Ovary (tissue), 3 donors: ENCODE data around the gene TRIM37.

Experiments used
- CTCF ChIP-seq, 3 donors: fragments of 450-650 bp in 2 of 3; fragments of 200-600 bp in 1 of 3; IDR thresholded peaks; one replicate each; pipeline versions ENCODE4 v1.5.1 to v1.8.0; 2016 to 2022; ENCODE audit warnings: antibody characterized with exemption in 3 of 3, mild to moderate bottlenecking in 1 of 3
- EP300 ChIP-seq: sonication (generic); formaldehyde crosslinking; IDR thresholded peaks from one replicate; pipeline ENCODE4 v1.6.1; 2017; ENCODE audit warnings: antibody characterized with exemption
- donor health status: DM: no; HTN: no; CAD: no.

- TF ChIP-seq CTCF (IDR thresholded peaks at IDR 0.05) (no peak), EP300 (no peak)
These were observed 80.3 kb downstream of the TRIM37 start for GRCh38 chr17:59026176-59026939.
